OCI-LY3 (cell line): ENCODE results near the gene PTK6.

Experiments
- EZH2phosphoT487 ChIP-seq: fragments of 200-600 bp; shearing (Covaris generic); IDR thresholded peaks from 2 replicates; pipeline ENCODE4 v1.6.1; 2018; ENCODE audit warnings: antibody characterized with exemption, mixed run types, low read depth
- TF ChIP-seq, protein P1 (sequence below): fragments of 200-600, 300-600 bp; sonication (generic); IDR thresholded peaks from 2 replicates; pipeline ENCODE4 v1.5.1; 2014; ENCODE audit warnings: antibody characterized with exemption, low read length, low read depth

- TF ChIP-seq, protein P1, sequence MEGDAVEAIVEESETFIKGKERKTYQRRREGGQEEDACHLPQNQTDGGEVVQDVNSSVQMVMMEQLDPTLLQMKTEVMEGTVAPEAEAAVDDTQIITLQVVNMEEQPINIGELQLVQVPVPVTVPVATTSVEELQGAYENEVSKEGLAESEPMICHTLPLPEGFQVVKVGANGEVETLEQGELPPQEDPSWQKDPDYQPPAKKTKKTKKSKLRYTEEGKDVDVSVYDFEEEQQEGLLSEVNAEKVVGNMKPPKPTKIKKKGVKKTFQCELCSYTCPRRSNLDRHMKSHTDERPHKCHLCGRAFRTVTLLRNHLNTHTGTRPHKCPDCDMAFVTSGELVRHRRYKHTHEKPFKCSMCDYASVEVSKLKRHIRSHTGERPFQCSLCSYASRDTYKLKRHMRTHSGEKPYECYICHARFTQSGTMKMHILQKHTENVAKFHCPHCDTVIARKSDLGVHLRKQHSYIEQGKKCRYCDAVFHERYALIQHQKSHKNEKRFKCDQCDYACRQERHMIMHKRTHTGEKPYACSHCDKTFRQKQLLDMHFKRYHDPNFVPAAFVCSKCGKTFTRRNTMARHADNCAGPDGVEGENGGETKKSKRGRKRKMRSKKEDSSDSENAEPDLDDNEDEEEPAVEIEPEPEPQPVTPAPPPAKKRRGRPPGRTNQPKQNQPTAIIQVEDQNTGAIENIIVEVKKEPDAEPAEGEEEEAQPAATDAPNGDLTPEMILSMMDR = no peak
- no peak for TF ChIP-seq EZH2phosphoT487
Observed at GRCh38 chr20:63544958-63545516, 7.9 kb upstream of the PTK6 start.
